IMR-90 (cell line): Measurements from ENCODE around the gene SYT8. TPM values are rescaled to one million over a fixed set of nuclear protein-coding genes. Genes with fewer than 3 reads are reported as not detected.

Source experiments
- ATAC-seq: fragments of 200-7000 bp; cut with Tn5 transposase; 2 replicates; pipeline ENCODE4 v1.9.1; 2020; ENCODE audit warnings: low read depth, mild to moderate bottlenecking, moderate library complexity
- BruUV-seq: library from RNA; stranded (reverse); fragments of 400-500 nt; replicated peaks from 2 replicates; lab custom pipeline; 2021; lab: Mats Ljungman, UMichigan
- CTCF ChIA-PET: fragments of 300-600 bp; formaldehyde crosslinking; extraction: SDS; loops from one replicate; lab custom pipeline; 2021; ENCODE audit warnings: antibody characterized with exemption; lab: Yijun Ruan, JAX
- POLR2A ChIA-PET: fragments of 300-600 bp; sonication (Branson Sonifier 250); formaldehyde crosslinking; loops from one replicate; lab custom pipeline; 2022; ENCODE audit warnings: antibody characterized with exemption; ENCODE audit not compliant: unreplicated experiment; lab: Charles Lee
- DNase-seq: peaks from one replicate; pipeline ENCODE4 v3.0.0; 2013
- H2AFZ ChIP-seq: replicated peaks from 2 replicates; pipeline ENCODE3; 2013; ENCODE audit warnings: low read length, mild to moderate bottlenecking; ENCODE audit not compliant: poor library complexity
- H2AK5ac ChIP-seq: 2 replicates; pipeline ENCODE4 v1.6.1; 2013; ENCODE audit warnings: low read depth, low read length, inconsistent platforms
- H2AK9ac ChIP-seq: replicated peaks from 2 replicates; pipeline ENCODE3; 2013; ENCODE audit warnings: mild to moderate bottlenecking, low read depth, low read length, moderate library complexity; ENCODE audit not compliant: poor library complexity
- H2BK120ac ChIP-seq: 2 replicates; pipeline ENCODE4 v1.6.1; 2013; ENCODE audit warnings: low read depth, low read length, inconsistent platforms
- H2BK15ac ChIP-seq: 3 replicates; pipeline ENCODE4 v1.6.1; 2013; ENCODE audit warnings: low read depth, low read length, inconsistent platforms
- H2BK20ac ChIP-seq: 2 replicates; pipeline ENCODE4 v1.6.1; 2013; ENCODE audit warnings: low read depth, mild to moderate bottlenecking, inconsistent platforms, low read length, moderate library complexity
- H2BK5ac ChIP-seq: 2 replicates; pipeline ENCODE4 v1.6.1; 2013; ENCODE audit warnings: mild to moderate bottlenecking, low read depth, low read length, inconsistent platforms; ENCODE audit not compliant: poor library complexity, severe bottlenecking
- H3K14ac ChIP-seq: replicated peaks from 2 replicates; pipeline ENCODE4 v1.6.1; 2013; ENCODE audit warnings: low read depth, low read length, inconsistent platforms
- H3K18ac ChIP-seq: 2 replicates; pipeline ENCODE4 v1.6.1; 2013; ENCODE audit warnings: low read depth, low read length, control low read depth
- H3K23ac ChIP-seq: 2 replicates; pipeline ENCODE4 v1.6.1; 2013; ENCODE audit warnings: low read depth, low read length, inconsistent platforms
- H3K27ac ChIP-seq: 2 replicates; pipeline ENCODE4 v1.5.1; 2013; ENCODE audit warnings: mild to moderate bottlenecking, control low read depth, low read length; ENCODE audit not compliant: insufficient read depth
- H3K27me3 ChIP-seq: 2 replicates; pipeline ENCODE4 v1.6.1; 2013; ENCODE audit warnings: low read length; ENCODE audit not compliant: control insufficient read depth, insufficient read depth
- H3K36me3 ChIP-seq: 2 replicates; pipeline ENCODE4 v1.6.1; 2013; ENCODE audit warnings: low read length, mixed read lengths; ENCODE audit not compliant: control insufficient read depth, insufficient read depth
- H3K4ac ChIP-seq: 2 replicates; pipeline ENCODE4 v1.6.1; 2013; ENCODE audit warnings: low read depth, low read length, inconsistent platforms
- H3K4me1 ChIP-seq: 2 replicates; pipeline ENCODE4 v1.6.1; 2013; ENCODE audit warnings: low read length, mixed read lengths; ENCODE audit not compliant: control insufficient read depth, insufficient read depth
- H3K4me2 ChIP-seq: 2 replicates; pipeline ENCODE4 v1.6.1; 2013; ENCODE audit warnings: low read depth, mild to moderate bottlenecking, control low read depth, low read length, moderate library complexity
- H3K4me3 ChIP-seq: 2 replicates; pipeline ENCODE4 v1.5.1; 2013; ENCODE audit warnings: low read depth, mild to moderate bottlenecking, control low read depth, low read length, moderate library complexity; ENCODE audit not compliant: insufficient read depth
- H3K56ac ChIP-seq: 2 replicates; pipeline ENCODE4 v1.6.1; 2013; ENCODE audit warnings: low read length, inconsistent platforms; ENCODE audit not compliant: insufficient read depth; ENCODE audit errors: extremely low read depth
- H3K79me1 ChIP-seq, 2 experiments: 2 replicates each; pipeline ENCODE4 v1.6.1; 2013; ENCODE audit warnings: low read length in 2 of 2, inconsistent platforms in 1 of 2, low read depth in 1 of 2
- H3K9ac ChIP-seq: 2 replicates; pipeline ENCODE4 v1.6.1; 2013; ENCODE audit warnings: low read depth, low read length, control low read depth
- H3K9me1 ChIP-seq: 2 replicates; pipeline ENCODE4 v1.6.1; 2013; ENCODE audit warnings: low read length, inconsistent platforms; ENCODE audit not compliant: insufficient read depth
- H3K9me3 ChIP-seq: 2 replicates; pipeline ENCODE4 v1.6.1; 2013; ENCODE audit warnings: low read length; ENCODE audit not compliant: control insufficient read depth, insufficient read depth
- H4K20me1 ChIP-seq: 2 replicates; pipeline ENCODE4 v1.6.1; 2013; ENCODE audit warnings: low read length, inconsistent platforms; ENCODE audit not compliant: insufficient read depth
- H4K5ac ChIP-seq: 2 replicates; pipeline ENCODE4 v1.6.1; 2013; ENCODE audit warnings: mild to moderate bottlenecking, low read depth, low read length, control low read depth
- H4K8ac ChIP-seq, 2 experiments: 2 replicates each; pipeline ENCODE4 v1.6.1; 2013; ENCODE audit warnings: low read depth in 2 of 2, low read length in 2 of 2, control low read depth in 1 of 2, inconsistent platforms in 1 of 2
- H4K91ac ChIP-seq: 2 replicates; pipeline ENCODE4 v1.6.1; 2013; ENCODE audit warnings: low read depth, low read length, inconsistent platforms; ENCODE audit not compliant: insufficient read depth
- BHLHE40 ChIP-seq: fragments of 150-350 bp; IDR thresholded peaks from 2 replicates; pipeline ENCODE4 v1.6.1; 2016; ENCODE audit warnings: mild to moderate bottlenecking, low read depth, low read length
- CEBPB ChIP-seq: IDR thresholded peaks from 2 replicates; pipeline ENCODE4 v1.6.1; 2012; ENCODE audit warnings: low read depth, low read length, improper control_type of control experiment
- CHD1 ChIP-seq: IDR thresholded peaks from 2 replicates; pipeline ENCODE4 v1.6.1; 2012; ENCODE audit warnings: low read depth, low read length, improper control_type of control experiment
- MAFK ChIP-seq: IDR thresholded peaks from 2 replicates; pipeline ENCODE4 v1.6.1; 2012; ENCODE audit warnings: low read depth, low read length, improper control_type of control experiment
- MAZ ChIP-seq: IDR thresholded peaks from 2 replicates; pipeline ENCODE4 v1.6.1; 2012; ENCODE audit warnings: low read depth, mild to moderate bottlenecking, low read length, improper control_type of control experiment, moderate library complexity, borderline replicate concordance
- MXI1 ChIP-seq: IDR thresholded peaks from 2 replicates; pipeline ENCODE4 v1.6.1; 2012; ENCODE audit warnings: low read depth, mild to moderate bottlenecking, low read length, moderate library complexity, borderline replicate concordance
- NFE2L2 ChIP-seq: fragments of 150-350 bp; IDR thresholded peaks from 2 replicates; pipeline ENCODE4 v1.6.1; 2016; ENCODE audit warnings: low read depth, mild to moderate bottlenecking, low read length
- POLR2A ChIP-seq: IDR thresholded peaks from 2 replicates; pipeline ENCODE4 v1.6.1; 2012; ENCODE audit warnings: mild to moderate bottlenecking, low read depth, low read length
- RAD21 ChIP-seq: IDR thresholded peaks from 2 replicates; pipeline ENCODE4 v1.6.1; 2012; ENCODE audit warnings: low read length, improper control_type of control experiment
- RCOR1 ChIP-seq: IDR thresholded peaks from 2 replicates; pipeline ENCODE4 v1.6.1; 2012; ENCODE audit warnings: mild to moderate bottlenecking, low read length, improper control_type of control experiment; ENCODE audit not compliant: insufficient replicate concordance
- RFX5 ChIP-seq: IDR thresholded peaks from 2 replicates; pipeline ENCODE4 v1.8.0; 2012; ENCODE audit warnings: low read depth, mild to moderate bottlenecking, low read length, moderate library complexity
- SMC3 ChIP-seq: fragments of 150-350 bp; IDR thresholded peaks from 2 replicates; pipeline ENCODE4 v1.6.1; 2016; ENCODE audit warnings: low read depth, mild to moderate bottlenecking, antibody characterized with exemption, low read length, moderate library complexity
- WGBS, 2 experiments: methylation state at CpG; one replicate each; pipeline versions ENCODE4 v1.1.5 to v1.1.7; 2013; ENCODE audit warnings: missing lambda C conversion rate in 2 of 2; ENCODE audit not compliant: insufficient read length in 1 of 2; ENCODE audit errors: extremely low coverage in 2 of 2; 5-methylcytosine and 5-hydroxymethylcytosine counted together
- dilution Hi-C: fragments of 300-500 bp; cut with HindIII; formaldehyde crosslinking; loops from one replicate; pipeline ENCODE4 v1.14.3; 2018; ENCODE audit warnings: low sequenced_read_pairs; ENCODE audit not compliant: unreplicated experiment
- in situ Hi-C: fragments of 300-500 bp; cut with MboI; formaldehyde crosslinking; loops from 3 replicates; pipeline ENCODE4 v1.14.3; 2019; ENCODE audit warnings: low sequenced_read_pairs, inconsistent platforms, mixed read lengths
- intact Hi-C: fragments of 100-400 bp; cut with micrococcal nuclease; formaldehyde crosslinking; loops from 2 replicates; pipeline ENCODE4 v1.10.0; 2022
- polyA plus RNA-seq, 3 experiments: library from polyadenylated mRNA; depleted of rRNA; stranded (reverse); fragments of >200 nt; gene quantifications; 2 replicates each; pipeline ENCODE4 v1.2.3, GENCODE V29; 2012; ENCODE audit warnings: low replicate concordance in 1 of 3
- total RNA-seq: library from RNA; depleted of rRNA; stranded (reverse); fragments of >200 nt; gene quantifications from 2 replicates; pipeline ENCODE4 v1.2.3, GENCODE V29; 2012
- TF ChIP-seq, protein P1 (sequence below): conservative IDR thresholded peaks from 2 replicates; pipeline ENCODE4 v1.5.1; 2012; ENCODE audit warnings: mild to moderate bottlenecking, low read depth, low read length, improper control_type of control experiment
- TF ChIP-seq, protein P2 (sequence below): fragments of 150-350 bp; IDR thresholded peaks from 2 replicates; pipeline ENCODE4 v1.6.1; 2016; ENCODE audit warnings: low read depth, mild to moderate bottlenecking, low read length, moderate library complexity, borderline replicate concordance

SYT8 gene
- total and polyA plus RNA-seq, 2 of the 4 experiments (the other 2 are of a cell fraction) = not detected

DNA sequence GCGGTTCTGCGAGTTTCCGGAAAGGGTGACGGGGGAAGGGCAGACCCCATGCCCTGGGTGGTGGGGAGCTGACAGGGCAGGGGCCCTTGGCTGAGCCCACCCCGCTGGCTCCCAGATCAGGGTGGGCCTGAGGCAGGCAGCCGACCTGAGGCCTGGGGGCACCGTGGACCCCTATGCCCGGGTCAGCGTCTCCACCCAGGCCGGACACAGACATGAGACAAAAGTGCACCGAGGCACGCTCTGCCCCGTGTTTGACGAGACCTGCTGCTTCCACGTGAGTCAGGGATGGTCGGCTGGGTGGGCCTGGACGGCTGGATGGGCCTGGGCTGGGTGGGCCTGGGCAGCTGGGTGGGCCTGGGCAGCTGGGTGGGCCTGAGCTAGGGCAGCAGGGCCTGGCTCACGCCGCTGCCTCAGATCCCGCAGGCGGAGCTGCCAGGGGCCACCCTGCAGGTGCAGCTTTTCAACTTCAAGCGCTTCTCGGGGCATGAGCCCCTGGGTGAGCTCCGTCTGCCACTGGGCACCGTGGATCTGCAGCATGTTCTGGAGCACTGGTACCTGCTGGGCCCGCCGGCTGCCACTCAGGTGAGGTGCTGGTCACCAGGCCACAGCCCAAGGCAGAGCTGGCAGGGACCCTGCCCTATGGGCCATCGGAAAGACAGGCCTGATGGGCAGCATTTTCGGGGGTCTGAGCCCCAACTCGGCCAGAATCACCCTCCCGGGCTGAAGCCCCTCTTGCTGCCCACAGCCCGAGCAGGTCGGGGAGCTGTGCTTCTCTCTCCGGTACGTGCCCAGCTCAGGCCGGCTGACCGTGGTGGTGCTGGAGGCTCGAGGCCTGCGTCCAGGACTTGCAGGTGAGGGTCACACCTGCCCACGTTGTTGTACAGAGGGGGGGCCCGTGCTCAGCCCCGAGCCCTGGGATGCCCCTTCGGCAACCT is 1.5 kb downstream of the SYT8 start:
- WGBS, 2 experiments = 74% methylated on average over 13 of the region's 43 CpGs; no CpG with 5 or more reads in 1 of the 2 experiments
- no peak overlapping the region for H2AK9ac ChIP-seq
- H2BK20ac ChIP-seq = no peak overlapping the region
- no peaks in the 10 kb centered on the region for H3K9me1 ChIP-seq
- no peak overlapping the region for H3K4me3 ChIP-seq
- H2BK5ac ChIP-seq = no peak overlapping the region
- H2AK5ac ChIP-seq = no peak overlapping the region
- no peaks in the 10 kb centered on the region for H3K4me1 ChIP-seq
- H3K36me3 ChIP-seq = no peaks in the 10 kb centered on the region
- no peaks in the 10 kb centered on the region for H3K9me3 ChIP-seq
- intact Hi-C loops (no loop called here), in situ Hi-C loops (no loop called here), dilution Hi-C loops (no loop called here)
- no peak overlapping the region for H2BK15ac ChIP-seq
- no peak overlapping the region for H4K8ac ChIP-seq
- no TSS peak for BruUV-seq
- POLR2A ChIA-PET = no interaction called here
- H3K9ac ChIP-seq = no peak overlapping the region
- DNase-seq = no peak
- H4K5ac ChIP-seq = no peak overlapping the region
- H2AFZ ChIP-seq = no peak overlapping the region
- no peaks in the 10 kb centered on the region for H4K20me1 ChIP-seq
- H3K23ac ChIP-seq = no peak overlapping the region
- H3K27me3 ChIP-seq = peaks cover 9% of the 10 kb centered on the region; the same call in 1 of the 2 replicates
- no peak overlapping the region for H3K14ac ChIP-seq
- H3K4ac ChIP-seq = no peak overlapping the region
- no peak overlapping the region for H3K18ac ChIP-seq
- H3K56ac ChIP-seq = no peak overlapping the region
- ATAC-seq = no peak
- no peaks in the 10 kb centered on the region for H3K79me1 ChIP-seq
- CTCF ChIA-PET = interaction anchor here (0.8 to 1.1 kb wide), 2 partner anchors 142 to 316 kb away, joined by 3 to 5 read pairs; no protein-coding TSS in a partner anchor
- H4K91ac ChIP-seq = no peak overlapping the region
- H3K4me2 ChIP-seq = no peak overlapping the region
- H2BK120ac ChIP-seq = no peak overlapping the region
- no peak overlapping the region for H3K27ac ChIP-seq
- TF ChIP-seq NFE2L2 (no peak), MXI1 (no peak), BHLHE40 (no peak), SMC3 (no peak), MAZ (no peak), RCOR1 (no peak), RAD21 (no peak), CEBPB (no peak), MAFK (no peak), POLR2A (no peak), CHD1 (no peak), RFX5 (no peak)
- TF ChIP-seq, protein P1, sequence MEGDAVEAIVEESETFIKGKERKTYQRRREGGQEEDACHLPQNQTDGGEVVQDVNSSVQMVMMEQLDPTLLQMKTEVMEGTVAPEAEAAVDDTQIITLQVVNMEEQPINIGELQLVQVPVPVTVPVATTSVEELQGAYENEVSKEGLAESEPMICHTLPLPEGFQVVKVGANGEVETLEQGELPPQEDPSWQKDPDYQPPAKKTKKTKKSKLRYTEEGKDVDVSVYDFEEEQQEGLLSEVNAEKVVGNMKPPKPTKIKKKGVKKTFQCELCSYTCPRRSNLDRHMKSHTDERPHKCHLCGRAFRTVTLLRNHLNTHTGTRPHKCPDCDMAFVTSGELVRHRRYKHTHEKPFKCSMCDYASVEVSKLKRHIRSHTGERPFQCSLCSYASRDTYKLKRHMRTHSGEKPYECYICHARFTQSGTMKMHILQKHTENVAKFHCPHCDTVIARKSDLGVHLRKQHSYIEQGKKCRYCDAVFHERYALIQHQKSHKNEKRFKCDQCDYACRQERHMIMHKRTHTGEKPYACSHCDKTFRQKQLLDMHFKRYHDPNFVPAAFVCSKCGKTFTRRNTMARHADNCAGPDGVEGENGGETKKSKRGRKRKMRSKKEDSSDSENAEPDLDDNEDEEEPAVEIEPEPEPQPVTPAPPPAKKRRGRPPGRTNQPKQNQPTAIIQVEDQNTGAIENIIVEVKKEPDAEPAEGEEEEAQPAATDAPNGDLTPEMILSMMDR = no peak
- TF ChIP-seq, protein P2, sequence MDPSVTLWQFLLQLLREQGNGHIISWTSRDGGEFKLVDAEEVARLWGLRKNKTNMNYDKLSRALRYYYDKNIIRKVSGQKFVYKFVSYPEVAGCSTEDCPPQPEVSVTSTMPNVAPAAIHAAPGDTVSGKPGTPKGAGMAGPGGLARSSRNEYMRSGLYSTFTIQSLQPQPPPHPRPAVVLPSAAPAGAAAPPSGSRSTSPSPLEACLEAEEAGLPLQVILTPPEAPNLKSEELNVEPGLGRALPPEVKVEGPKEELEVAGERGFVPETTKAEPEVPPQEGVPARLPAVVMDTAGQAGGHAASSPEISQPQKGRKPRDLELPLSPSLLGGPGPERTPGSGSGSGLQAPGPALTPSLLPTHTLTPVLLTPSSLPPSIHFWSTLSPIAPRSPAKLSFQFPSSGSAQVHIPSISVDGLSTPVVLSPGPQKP = no peak
